Parathyroid adenoma (tissue), 2 donors: Measurements from ENCODE around the gene NRXN3.

Source experiments
- H2AFZ ChIP-seq: fragments of 300-600 bp; sonication (generic); one replicate; pipeline ENCODE4 v1.7.0; 2017; ENCODE audit warnings: antibody characterized with exemption, mild to moderate bottlenecking
- H3K27ac ChIP-seq: fragments of 300-600 bp; sonication (generic); one replicate; pipeline ENCODE4 v1.7.0; 2017
- H3K27me3 ChIP-seq: fragments of 300-600 bp; sonication (generic); one replicate; pipeline ENCODE4 v1.7.0; 2017; ENCODE audit warnings: low read length; ENCODE audit not compliant: control insufficient read depth, insufficient read depth
- H3K36me3 ChIP-seq: fragments of 300-600 bp; sonication (generic); one replicate; pipeline ENCODE4 v1.7.0; 2017; ENCODE audit warnings: low read length; ENCODE audit not compliant: control insufficient read depth, insufficient read depth
- H3K4me1 ChIP-seq: fragments of 300-600 bp; sonication (generic); one replicate; pipeline ENCODE4 v1.7.0; 2017; ENCODE audit warnings: control low read depth
- H3K4me2 ChIP-seq: fragments of 300-600 bp; sonication (generic); one replicate; pipeline ENCODE4 v1.7.0; 2017; ENCODE audit warnings: low read length
- H3K4me3 ChIP-seq: fragments of 300-600 bp; sonication (generic); one replicate; pipeline ENCODE4 v1.7.0; 2017; ENCODE audit warnings: low read depth, low read length
- H3K79me2 ChIP-seq: fragments of 300-600 bp; sonication (generic); one replicate; pipeline ENCODE4 v1.7.0; 2017; ENCODE audit warnings: control low read depth
- H3K9ac ChIP-seq: fragments of 300-600 bp; sonication (generic); one replicate; pipeline ENCODE4 v1.7.0; 2017; ENCODE audit warnings: mild to moderate bottlenecking
- H3K9me3 ChIP-seq: fragments of 300-600 bp; sonication (generic); one replicate; pipeline ENCODE4 v1.7.0; 2017; ENCODE audit warnings: low read length; ENCODE audit not compliant: control insufficient read depth
- TF ChIP-seq, protein P1 (sequence below): fragments of 300-600 bp; sonication (generic); IDR thresholded peaks from one replicate; pipeline ENCODE4 v1.7.0; 2017; ENCODE audit warnings: antibody characterized with exemption, mild to moderate bottlenecking
- donor health status: primary hyperparathyroidism.

The NRXN3 gene

DNA sequence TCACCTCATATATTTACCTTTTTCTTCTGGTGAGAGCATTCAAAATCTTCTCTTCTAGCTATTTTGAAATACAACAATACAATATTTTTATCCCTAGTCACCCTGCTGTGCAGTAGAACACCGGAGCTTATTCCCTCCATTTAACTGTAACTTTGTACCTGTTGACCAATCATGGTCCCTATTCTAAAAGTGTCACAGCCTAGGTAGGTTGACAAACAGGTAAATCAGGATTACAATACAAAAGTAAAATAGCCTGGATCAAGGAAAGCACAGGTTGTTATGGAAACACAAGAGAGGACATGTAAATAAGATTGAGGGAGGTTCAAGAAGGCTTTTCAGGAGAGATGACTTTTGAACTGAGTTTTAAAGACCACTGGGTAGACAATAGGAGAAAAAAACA, 1370.2 kb downstream of the NRXN3 start:
- Histone ChIP-seq H3K4me2 (peak overlapping the region; percentile 13), H3K27me3 (no peaks in the 10 kb centered on the region), H2AFZ (no peak overlapping the region), H3K36me3 (no peaks in the 10 kb centered on the region), H3K27ac (no peak overlapping the region), H3K79me2 (peaks cover 22% of the 10 kb centered on the region), H3K4me1 (peaks cover 4% of the 10 kb centered on the region), H3K9me3 (no peaks in the 10 kb centered on the region), H3K4me3 (no peak overlapping the region), H3K9ac (no peak overlapping the region)
- TF ChIP-seq, protein P1, sequence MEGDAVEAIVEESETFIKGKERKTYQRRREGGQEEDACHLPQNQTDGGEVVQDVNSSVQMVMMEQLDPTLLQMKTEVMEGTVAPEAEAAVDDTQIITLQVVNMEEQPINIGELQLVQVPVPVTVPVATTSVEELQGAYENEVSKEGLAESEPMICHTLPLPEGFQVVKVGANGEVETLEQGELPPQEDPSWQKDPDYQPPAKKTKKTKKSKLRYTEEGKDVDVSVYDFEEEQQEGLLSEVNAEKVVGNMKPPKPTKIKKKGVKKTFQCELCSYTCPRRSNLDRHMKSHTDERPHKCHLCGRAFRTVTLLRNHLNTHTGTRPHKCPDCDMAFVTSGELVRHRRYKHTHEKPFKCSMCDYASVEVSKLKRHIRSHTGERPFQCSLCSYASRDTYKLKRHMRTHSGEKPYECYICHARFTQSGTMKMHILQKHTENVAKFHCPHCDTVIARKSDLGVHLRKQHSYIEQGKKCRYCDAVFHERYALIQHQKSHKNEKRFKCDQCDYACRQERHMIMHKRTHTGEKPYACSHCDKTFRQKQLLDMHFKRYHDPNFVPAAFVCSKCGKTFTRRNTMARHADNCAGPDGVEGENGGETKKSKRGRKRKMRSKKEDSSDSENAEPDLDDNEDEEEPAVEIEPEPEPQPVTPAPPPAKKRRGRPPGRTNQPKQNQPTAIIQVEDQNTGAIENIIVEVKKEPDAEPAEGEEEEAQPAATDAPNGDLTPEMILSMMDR = no peak

DNA sequence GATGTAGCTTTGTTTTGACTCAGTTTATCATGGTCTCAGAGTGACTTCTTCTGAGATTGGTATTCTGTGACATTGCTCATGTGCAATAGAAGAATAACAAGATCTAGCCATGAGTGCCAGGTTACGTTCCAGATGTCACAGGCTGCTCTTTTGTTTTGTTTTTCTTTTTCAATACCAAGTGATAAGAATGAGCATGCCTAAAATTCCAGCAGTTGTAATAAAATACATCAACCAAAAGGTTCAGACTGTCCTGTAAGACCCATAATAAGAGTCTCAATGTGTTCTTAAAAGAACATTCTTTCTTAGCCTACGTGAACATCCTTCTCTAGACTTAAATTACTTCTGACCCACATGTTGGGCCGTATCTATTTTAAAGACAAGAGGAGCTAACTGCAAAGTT, 1371.9 kb downstream of the NRXN3 start:
- no peaks in the 10 kb centered on the region for H3K9me3 ChIP-seq
- H3K4me3 ChIP-seq = no peak overlapping the region
- H2AFZ ChIP-seq = no peak overlapping the region
- TF ChIP-seq, protein P1 = no peak
- H3K27me3 ChIP-seq = no peaks in the 10 kb centered on the region
- H3K9ac ChIP-seq = no peak overlapping the region
- H3K4me2 ChIP-seq = no peak overlapping the region
- H3K79me2 ChIP-seq = peaks cover 15% of the 10 kb centered on the region
- H3K36me3 ChIP-seq = no peaks in the 10 kb centered on the region
- H3K4me1 ChIP-seq = peaks cover 4% of the 10 kb centered on the region
- no peak overlapping the region for H3K27ac ChIP-seq

DNA sequence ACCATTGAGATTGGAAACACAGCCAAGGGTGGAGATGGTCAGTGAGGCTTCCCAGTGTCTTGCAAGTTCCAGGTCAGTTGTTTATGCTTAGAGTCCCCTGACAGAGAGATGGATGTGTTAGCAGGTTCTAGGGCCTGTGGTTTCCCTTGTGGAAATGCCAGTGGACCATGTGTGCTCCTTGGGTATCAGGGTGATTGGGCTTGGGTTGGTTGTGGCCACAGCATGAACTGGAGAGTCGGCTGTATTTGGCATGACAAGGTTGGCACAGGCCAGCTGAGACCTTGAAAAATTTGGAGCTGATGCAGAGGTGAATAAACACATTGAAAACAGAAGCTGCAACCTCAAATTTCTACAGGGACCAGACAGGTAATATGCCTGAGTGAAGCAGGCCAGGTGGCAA, 1373.2 kb downstream of the NRXN3 start:
- Histone ChIP-seq H3K79me2 (peaks cover 19% of the 10 kb centered on the region), H3K4me2 (no peak overlapping the region), H3K36me3 (no peaks in the 10 kb centered on the region), H3K27ac (no peak overlapping the region), H3K9me3 (no peaks in the 10 kb centered on the region), H3K4me1 (peaks cover 4% of the 10 kb centered on the region), H3K9ac (no peak overlapping the region), H2AFZ (no peak overlapping the region), H3K4me3 (no peak overlapping the region), H3K27me3 (no peaks in the 10 kb centered on the region)
- TF ChIP-seq, protein P1 = no peak

DNA sequence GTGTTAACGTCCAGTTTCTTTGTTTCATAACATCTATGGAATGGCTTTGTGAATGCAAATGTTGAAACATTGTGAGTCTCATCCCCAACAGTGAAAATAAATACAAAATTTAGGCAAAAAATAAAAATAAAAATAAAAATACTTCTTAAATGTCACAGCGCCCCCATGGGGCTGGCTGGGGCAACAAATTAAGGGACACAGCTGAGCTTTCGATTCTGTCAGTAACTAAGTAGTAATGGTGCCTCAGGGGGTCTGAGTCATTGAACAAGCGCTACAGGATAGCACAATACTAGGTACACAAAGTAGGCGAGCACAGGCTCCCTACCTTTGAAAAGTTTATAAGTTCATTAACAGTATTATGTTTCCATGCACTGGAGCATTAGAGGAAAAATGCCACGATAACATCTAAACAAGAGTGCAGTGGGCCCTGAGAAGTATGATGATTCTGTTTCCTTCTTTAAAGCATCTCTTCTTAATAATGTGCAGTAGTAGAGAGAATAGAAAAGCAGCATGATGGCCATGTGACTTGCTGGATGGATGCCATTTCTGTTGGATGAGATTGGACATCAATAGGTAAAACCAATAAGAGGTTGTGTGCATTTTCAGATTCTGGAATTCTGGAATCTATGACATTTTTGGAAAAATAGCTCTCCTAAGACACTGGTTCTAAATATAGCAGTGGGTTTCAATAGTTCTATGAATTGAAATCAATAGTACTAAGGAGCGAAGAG, 1374.0 kb downstream of the NRXN3 start:
- Histone ChIP-seq H3K27me3 (no peaks in the 10 kb centered on the region), H3K36me3 (no peaks in the 10 kb centered on the region), H3K9ac (no peak overlapping the region), H3K4me3 (no peak overlapping the region), H3K27ac (no peak overlapping the region), H3K79me2 (peaks cover 22% of the 10 kb centered on the region), H3K4me2 (no peak overlapping the region), H3K9me3 (no peaks in the 10 kb centered on the region), H3K4me1 (peaks cover 4% of the 10 kb centered on the region), H2AFZ (no peak overlapping the region)
- TF ChIP-seq, protein P1 = peak; percentile 27

DNA sequence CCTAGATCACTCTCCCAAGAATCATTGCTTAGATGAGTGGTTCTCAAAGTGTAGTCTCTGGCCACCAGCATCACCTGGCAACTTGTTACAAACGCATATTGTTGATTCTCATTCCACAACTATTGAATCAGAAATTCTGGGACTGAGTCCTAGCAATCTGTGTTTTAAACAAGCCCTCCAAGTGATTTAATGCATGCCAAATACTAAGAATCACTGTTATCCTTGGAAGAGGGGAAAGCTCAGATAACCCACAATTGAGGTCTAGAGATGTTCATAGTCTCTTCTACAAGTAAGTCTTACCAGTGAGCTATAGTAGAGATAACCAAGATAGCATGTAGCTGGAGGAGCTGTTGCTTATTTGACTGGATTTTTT, 1374.5 kb downstream of the NRXN3 start:
- Histone ChIP-seq H3K79me2 (peaks cover 23% of the 10 kb centered on the region), H3K27ac (no peak overlapping the region), H3K4me1 (peaks cover 4% of the 10 kb centered on the region), H3K9me3 (no peaks in the 10 kb centered on the region), H3K36me3 (no peaks in the 10 kb centered on the region), H3K27me3 (no peaks in the 10 kb centered on the region), H3K4me3 (no peak overlapping the region), H2AFZ (no peak overlapping the region), H3K9ac (no peak overlapping the region), H3K4me2 (no peak overlapping the region)
- TF ChIP-seq, protein P1 = no peak
